GM23338 (cell line): ENCODE results near the gene HGFAC.

ENCODE experiments used
- CTCF ChIP-seq, 2 experiments: fragments of 200-600 bp in 1 of 2; sonication (generic) in 1 of 2; conservative IDR thresholded peaks; 2 replicates each; pipeline versions ENCODE4 v1.5.1 to v1.6.1; 2016 to 2017; ENCODE audit warnings: antibody characterized with exemption in 2 of 2, low read depth in 2 of 2, mild to moderate bottlenecking in 2 of 2, moderate library complexity in 1 of 2
- EZH2 ChIP-seq: fragments of 200-600 bp; sonication (generic); IDR thresholded peaks from one replicate; pipeline ENCODE4 v1.8.0; 2017; ENCODE audit warnings: antibody characterized with exemption, mild to moderate bottlenecking, low read depth; ENCODE audit not compliant: unreplicated experiment
- POLR2AphosphoS5 ChIP-seq: IDR thresholded peaks from 2 replicates; pipeline ENCODE4 v1.6.1; 2016; ENCODE audit warnings: antibody characterized with exemption, low read depth

GRCh38 chr4:3489451-3489962 is 47.7 kb downstream of the HGFAC start:
- TF ChIP-seq CTCF (conservative IDR thresholded peaks at IDR 0.05; ENCODE audit: low read depth in 2 of 2): no peak
- no peak for TF ChIP-seq POLR2AphosphoS5
- no peak for TF ChIP-seq EZH2
